MM.1S (cell line): ENCODE measurements around the gene BACH2.

Experiments used
- EZH2 ChIP-seq: fragments of 300-600 bp; sonication (generic); optimal IDR thresholded peaks from 2 replicates; pipeline ENCODE3; 2017; ENCODE audit warnings: low read depth, mild to moderate bottlenecking, antibody characterized with exemption, low read length, mixed read lengths
- EZH2phosphoT487 ChIP-seq: fragments of 300-600 bp; sonication (generic); IDR thresholded peaks from 2 replicates; pipeline ENCODE4 v1.6.1; 2018; ENCODE audit warnings: antibody characterized with exemption, low read length
- TF ChIP-seq, protein P1 (sequence below): fragments of 300-600 bp; sonication (generic); IDR thresholded peaks from 2 replicates; pipeline ENCODE4 v1.5.1; 2016; ENCODE audit warnings: antibody characterized with exemption, low read length, mixed read lengths

DNA sequence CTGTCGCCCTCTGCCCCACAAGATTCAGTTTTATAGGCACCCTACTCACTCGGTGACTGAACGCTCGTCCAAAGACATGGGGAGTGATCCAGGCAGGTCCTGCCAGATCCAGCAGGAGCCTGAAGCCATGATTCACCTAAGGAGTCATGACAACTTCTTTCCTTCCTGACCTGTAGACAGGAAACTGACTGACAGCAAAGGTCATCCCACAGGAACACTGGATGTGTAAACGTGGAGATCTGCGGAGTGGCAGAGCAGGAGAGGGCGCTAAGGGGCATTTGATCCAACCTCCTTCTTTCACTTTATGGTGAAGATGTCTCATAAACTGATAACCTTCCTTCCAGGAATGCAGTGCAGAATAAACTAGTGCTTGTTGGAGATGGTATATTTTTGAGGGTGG, 210.1 kb downstream of the BACH2 start:
- TF ChIP-seq, protein P1, sequence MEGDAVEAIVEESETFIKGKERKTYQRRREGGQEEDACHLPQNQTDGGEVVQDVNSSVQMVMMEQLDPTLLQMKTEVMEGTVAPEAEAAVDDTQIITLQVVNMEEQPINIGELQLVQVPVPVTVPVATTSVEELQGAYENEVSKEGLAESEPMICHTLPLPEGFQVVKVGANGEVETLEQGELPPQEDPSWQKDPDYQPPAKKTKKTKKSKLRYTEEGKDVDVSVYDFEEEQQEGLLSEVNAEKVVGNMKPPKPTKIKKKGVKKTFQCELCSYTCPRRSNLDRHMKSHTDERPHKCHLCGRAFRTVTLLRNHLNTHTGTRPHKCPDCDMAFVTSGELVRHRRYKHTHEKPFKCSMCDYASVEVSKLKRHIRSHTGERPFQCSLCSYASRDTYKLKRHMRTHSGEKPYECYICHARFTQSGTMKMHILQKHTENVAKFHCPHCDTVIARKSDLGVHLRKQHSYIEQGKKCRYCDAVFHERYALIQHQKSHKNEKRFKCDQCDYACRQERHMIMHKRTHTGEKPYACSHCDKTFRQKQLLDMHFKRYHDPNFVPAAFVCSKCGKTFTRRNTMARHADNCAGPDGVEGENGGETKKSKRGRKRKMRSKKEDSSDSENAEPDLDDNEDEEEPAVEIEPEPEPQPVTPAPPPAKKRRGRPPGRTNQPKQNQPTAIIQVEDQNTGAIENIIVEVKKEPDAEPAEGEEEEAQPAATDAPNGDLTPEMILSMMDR = no peak
- TF ChIP-seq EZH2 (no peak), EZH2phosphoT487 (no peak)
